Lung (tissue), 12 donors: Measurements from ENCODE around the gene IL16. TPM values are rescaled to one million over a fixed set of nuclear protein-coding genes. Genes with fewer than 3 reads are reported as not detected.

Experiments used
- ATAC-seq: fragments of 200-7000 bp; cut with Tn5 transposase; one replicate; pipeline ENCODE4 v1.9.1; 2020; ENCODE audit warnings: moderate number of reproducible peaks; ENCODE audit not compliant: insufficient read depth, low FRiP score
- DNase-seq, 3 donors: peaks; one replicate each; pipeline ENCODE4 v3.0.0-alpha.2; 2013 to 2017
- H3K27ac ChIP-seq, 2 donors: one replicate each; pipeline ENCODE4 v1.5.1; 2013; ENCODE audit warnings: mild to moderate bottlenecking in 2 of 2, moderate library complexity in 2 of 2, control low read depth in 1 of 2, inconsistent platforms in 1 of 2, low read depth in 1 of 2, low read length in 1 of 2
- H3K27me3 ChIP-seq, 3 donors: one replicate each; pipeline ENCODE4 v1.5.1; 2013; ENCODE audit warnings: low read length in 2 of 3; ENCODE audit not compliant: control insufficient read depth in 3 of 3, insufficient read depth in 3 of 3
- H3K36me3 ChIP-seq, 4 donors: one replicate each; pipeline ENCODE4 v1.5.1; 2013; ENCODE audit warnings: low read length in 4 of 4, mild to moderate bottlenecking in 1 of 4, moderate library complexity in 1 of 4; ENCODE audit not compliant: control insufficient read depth in 4 of 4, insufficient read depth in 4 of 4
- H3K4me1 ChIP-seq, 5 donors: one replicate each; pipeline ENCODE4 v1.5.1; 2013; ENCODE audit warnings: low read length in 5 of 5, mild to moderate bottlenecking in 2 of 5, moderate library complexity in 1 of 5; ENCODE audit not compliant: control insufficient read depth in 5 of 5, insufficient read depth in 5 of 5
- H3K4me3 ChIP-seq: one replicate; pipeline ENCODE4 v1.5.1; 2013; ENCODE audit warnings: mild to moderate bottlenecking, control low read depth, moderate library complexity
- H3K9ac ChIP-seq, 2 donors: one replicate each; pipeline ENCODE4 v1.5.1; 2013; ENCODE audit warnings: low read length in 2 of 2, control low read depth in 1 of 2; ENCODE audit not compliant: insufficient read depth in 1 of 2
- H3K9me3 ChIP-seq, 4 donors: one replicate each; pipeline ENCODE4 v1.5.1; 2013; ENCODE audit warnings: low read length in 3 of 4, mild to moderate bottlenecking in 1 of 4, moderate library complexity in 1 of 4; ENCODE audit not compliant: control insufficient read depth in 4 of 4, insufficient read depth in 3 of 4
- WGBS, 2 donors: extraction: QIAGEN DNeasy Blood & Tissue Kit; methylation state at CpG; one replicate each; pipeline ENCODE4 v1.1.7; 2013; 5-methylcytosine and 5-hydroxymethylcytosine counted together
- polyA plus RNA-seq, 2 donors: library from polyadenylated mRNA; stranded (reverse); fragments of 200-250 nt; gene quantifications; one replicate each; pipeline ENCODE4 v1.2.1, GENCODE V29; 2013
- total RNA-seq, 2 donors: library from RNA; depleted of rRNA in 1 of 2; stranded (reverse); fragments of >200 nt in 1 of 2; gene quantifications; one replicate each; pipeline ENCODE4 v1.2.1, GENCODE V29; 2014 to 2021
- TF ChIP-seq, protein P1 (sequence below): IDR thresholded peaks from 2 replicates; pipeline ENCODE4 v1.5.1; 2012; ENCODE audit warnings: mild to moderate bottlenecking; ENCODE audit errors: control extremely low read depth, extremely low read depth
- donor health status: control.
- donor health status: control.
- donor health status: Bipolar disorder and iron deficiency.
- donor health status: healthy.
- donor health status: DM: yes; HTN: yes; CAD: no.

The IL16 gene
- total and polyA plus RNA-seq, 4 donors = 18.8 to 45.4 (median 24.4) TPM

GRCh38 chr15:81273855-81274254 is 77.2 kb downstream of the IL16 start:
- Histone ChIP-seq H3K9ac (no peak overlapping the region), H3K9me3 (no peaks in the 10 kb centered on the region), H3K4me1 (no peaks in the 10 kb centered on the region), H3K4me3 (no peak overlapping the region), H3K27me3 (no peaks in the 10 kb centered on the region), H3K27ac (no peak overlapping the region), H3K36me3 (peaks cover 0 to 5% (median 2%) of the 10 kb centered on the region in 4 donors)
- TF ChIP-seq, protein P1, sequence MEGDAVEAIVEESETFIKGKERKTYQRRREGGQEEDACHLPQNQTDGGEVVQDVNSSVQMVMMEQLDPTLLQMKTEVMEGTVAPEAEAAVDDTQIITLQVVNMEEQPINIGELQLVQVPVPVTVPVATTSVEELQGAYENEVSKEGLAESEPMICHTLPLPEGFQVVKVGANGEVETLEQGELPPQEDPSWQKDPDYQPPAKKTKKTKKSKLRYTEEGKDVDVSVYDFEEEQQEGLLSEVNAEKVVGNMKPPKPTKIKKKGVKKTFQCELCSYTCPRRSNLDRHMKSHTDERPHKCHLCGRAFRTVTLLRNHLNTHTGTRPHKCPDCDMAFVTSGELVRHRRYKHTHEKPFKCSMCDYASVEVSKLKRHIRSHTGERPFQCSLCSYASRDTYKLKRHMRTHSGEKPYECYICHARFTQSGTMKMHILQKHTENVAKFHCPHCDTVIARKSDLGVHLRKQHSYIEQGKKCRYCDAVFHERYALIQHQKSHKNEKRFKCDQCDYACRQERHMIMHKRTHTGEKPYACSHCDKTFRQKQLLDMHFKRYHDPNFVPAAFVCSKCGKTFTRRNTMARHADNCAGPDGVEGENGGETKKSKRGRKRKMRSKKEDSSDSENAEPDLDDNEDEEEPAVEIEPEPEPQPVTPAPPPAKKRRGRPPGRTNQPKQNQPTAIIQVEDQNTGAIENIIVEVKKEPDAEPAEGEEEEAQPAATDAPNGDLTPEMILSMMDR = no peak
- 93% methylated on average over 2 of the region's 2 CpGs for WGBS, 2 donors
- DNase-seq (peak in 1 of 3 donors; percentile 1), ATAC-seq (no peak)

DNA sequence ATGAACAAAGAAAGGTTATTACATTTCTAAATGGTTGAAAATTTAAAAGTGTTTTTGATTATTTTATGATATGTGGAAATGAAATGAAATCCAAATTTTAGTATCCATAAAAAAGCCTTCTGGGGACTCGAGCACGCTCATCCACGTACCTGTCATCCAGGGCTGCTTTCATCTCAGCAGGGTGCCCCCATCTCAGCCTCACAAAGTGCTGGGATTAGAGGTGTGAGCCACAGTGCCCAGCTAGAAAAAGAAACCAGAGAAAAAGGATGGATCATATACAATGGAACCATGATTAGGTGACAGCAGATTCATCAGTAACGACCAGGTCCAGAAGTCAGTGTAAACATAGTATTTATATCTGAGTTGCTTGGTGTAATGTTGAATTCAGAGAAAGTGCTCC is 77.6 kb downstream of the IL16 start:
- WGBS, 2 donors = 87 to 92% methylated on average over 4 of the region's 4 CpGs
- ATAC-seq (no peak), DNase-seq (no peak)
- TF ChIP-seq, protein P1 = no peak
- no peaks in the 10 kb centered on the region for H3K27me3 ChIP-seq
- H3K27ac ChIP-seq = no peak overlapping the region
- H3K9ac ChIP-seq = no peak overlapping the region
- no peaks in the 10 kb centered on the region for H3K4me1 ChIP-seq
- peaks cover 0 to 4% (median 2%) of the 10 kb centered on the region in 4 donors for H3K36me3 ChIP-seq
- no peak overlapping the region for H3K4me3 ChIP-seq
- H3K9me3 ChIP-seq = no peaks in the 10 kb centered on the region

DNA sequence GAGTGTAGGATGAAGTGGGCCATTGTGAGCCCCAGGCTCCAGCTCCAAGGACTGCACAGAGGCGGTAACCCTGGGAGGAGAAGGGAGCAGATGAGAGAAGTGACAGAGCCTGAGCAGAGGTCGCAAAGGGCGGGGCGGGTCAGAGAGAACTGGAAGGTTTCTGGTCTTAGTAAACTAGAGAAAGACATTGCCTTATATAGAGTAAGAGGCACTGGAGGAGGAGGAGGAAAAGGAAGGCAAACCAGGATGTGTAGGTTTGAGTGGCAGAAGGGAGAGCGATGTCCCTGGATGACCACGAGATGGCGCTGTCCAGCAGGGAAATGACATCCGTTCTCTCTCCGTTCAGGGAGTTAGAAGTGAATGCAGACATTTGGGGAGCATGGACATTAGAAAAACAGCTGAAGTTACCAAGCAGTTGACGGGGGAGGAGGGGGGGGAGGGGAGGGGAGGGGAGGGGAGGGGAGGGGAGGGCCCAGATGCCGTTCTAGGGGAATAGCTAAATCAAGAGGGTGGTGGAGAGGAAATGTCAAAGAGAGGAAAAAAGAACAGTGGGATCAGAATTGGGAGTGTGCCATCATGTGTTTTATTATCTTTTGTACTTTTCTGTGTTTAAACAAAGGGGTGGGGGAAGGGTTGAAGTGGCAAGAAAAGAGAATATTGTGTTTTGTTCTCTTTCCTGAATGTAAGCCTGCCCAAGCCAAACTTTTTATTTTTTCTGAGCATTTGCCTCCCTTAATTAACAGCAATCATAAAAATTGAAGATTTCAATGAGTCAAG is 78.4 kb downstream of the IL16 start:
- peak overlapping the region in 1 of 2 donors; percentile 5 for H3K27ac ChIP-seq
- H3K9ac ChIP-seq = no peak overlapping the region
- no peaks in the 10 kb centered on the region for H3K9me3 ChIP-seq
- DNase-seq = peak; percentile 65 to 88 (median 83)
- TF ChIP-seq, protein P1 = peak; percentile 97
- H3K27me3 ChIP-seq = no peaks in the 10 kb centered on the region
- 12 to 16% methylated on average over 11 of the region's 11 CpGs for WGBS, 2 donors
- no peak overlapping the region for H3K4me3 ChIP-seq
- peak; percentile 88 for ATAC-seq
- H3K36me3 ChIP-seq = peaks cover 0 to 6% (median 0%) of the 10 kb centered on the region in 4 donors
- peaks cover 0 to 4% (median 0%) of the 10 kb centered on the region in 5 donors for H3K4me1 ChIP-seq
